T-helper 1 cell (primary cell): ENCODE results near the gene MSI2.

ENCODE experiments used
- DNase-seq, 5 donors: peaks; one replicate each; pipeline ENCODE4 v3.0.0-alpha.2; 2012 to 2020

MSI2 gene

DNA sequence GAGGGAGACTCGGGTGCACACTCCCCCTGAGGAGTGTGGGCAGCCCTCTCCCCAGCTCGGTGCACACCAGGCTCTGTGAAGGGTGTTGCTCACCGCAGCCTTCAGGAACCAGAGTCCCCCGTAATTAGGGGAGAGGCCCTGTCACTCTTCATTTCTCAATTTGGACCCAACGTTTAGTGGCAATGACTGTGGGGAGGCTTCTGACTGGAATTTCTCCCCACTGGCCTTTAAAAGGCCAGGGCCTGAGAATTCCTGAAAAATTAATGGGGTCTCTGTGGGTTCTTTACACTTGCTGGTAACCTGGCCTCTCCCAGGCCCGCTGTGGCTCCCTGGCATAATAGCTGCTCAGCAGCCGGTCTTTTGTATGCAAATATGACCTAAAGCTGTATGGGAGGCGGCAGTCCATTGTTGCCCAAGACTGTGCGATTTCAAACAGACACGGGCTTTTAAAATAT is 209.7 kb downstream of the MSI2 start:
- no peak for DNase-seq

DNA sequence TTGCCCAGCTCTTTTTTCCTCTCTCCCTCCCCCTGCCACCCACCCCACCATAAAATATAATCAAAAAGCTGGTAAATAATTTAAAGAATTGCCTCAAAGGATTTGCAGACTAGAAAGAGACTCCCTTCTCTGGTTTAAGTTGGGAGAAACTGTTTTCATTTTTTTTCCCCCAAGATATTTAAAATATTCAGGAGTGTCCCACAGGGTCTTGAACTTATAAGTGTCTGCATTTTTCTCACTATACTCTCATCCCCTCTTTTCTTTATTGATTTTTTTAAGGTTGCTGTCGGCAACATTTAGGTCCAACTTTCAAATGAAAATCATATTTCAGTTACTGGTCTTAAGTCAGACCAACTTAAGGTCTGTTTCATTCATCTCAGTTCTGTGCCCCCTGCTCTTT is 210.2 kb downstream of the MSI2 start:
- DNase-seq: no peak

DNA sequence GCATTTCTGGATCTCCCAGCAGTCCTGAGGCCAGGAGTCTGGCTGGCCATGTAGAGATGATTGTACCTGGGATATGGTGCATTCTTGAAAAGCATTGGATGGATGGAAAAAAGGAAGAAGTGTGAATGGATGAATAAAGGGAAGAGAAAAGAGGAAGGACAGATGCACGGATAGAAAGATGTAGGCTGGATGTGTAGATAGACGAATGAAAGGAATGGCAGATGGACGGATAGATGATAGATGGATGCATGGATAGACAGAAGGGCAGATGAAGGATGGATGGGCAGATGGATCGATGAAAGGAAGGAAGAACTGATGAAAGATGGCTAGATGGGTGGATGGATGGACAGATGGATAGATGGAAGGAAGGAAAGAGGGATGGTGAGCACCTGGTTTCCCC is 210.9 kb downstream of the MSI2 start:
- no peak for DNase-seq

DNA sequence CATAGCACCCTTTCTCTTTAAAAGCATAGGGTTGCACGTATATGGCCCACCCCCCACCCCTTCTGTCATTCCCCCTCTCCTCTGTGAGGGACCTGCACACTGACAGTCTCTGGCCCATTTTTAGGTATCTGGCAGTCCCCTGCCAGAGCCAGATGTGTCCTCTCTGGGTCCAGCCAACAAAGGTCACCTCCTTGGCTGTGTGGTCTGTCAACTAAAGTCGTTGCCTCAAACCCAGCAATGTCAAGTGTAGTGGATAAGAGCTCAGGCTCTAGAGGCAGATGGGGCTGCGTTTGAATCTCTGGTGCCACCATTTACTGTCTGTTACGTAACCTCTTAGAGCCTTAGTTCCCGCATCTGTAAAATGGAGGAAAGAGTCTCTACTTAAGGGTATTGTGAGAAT is 211.5 kb downstream of the MSI2 start:
- no peak for DNase-seq

DNA sequence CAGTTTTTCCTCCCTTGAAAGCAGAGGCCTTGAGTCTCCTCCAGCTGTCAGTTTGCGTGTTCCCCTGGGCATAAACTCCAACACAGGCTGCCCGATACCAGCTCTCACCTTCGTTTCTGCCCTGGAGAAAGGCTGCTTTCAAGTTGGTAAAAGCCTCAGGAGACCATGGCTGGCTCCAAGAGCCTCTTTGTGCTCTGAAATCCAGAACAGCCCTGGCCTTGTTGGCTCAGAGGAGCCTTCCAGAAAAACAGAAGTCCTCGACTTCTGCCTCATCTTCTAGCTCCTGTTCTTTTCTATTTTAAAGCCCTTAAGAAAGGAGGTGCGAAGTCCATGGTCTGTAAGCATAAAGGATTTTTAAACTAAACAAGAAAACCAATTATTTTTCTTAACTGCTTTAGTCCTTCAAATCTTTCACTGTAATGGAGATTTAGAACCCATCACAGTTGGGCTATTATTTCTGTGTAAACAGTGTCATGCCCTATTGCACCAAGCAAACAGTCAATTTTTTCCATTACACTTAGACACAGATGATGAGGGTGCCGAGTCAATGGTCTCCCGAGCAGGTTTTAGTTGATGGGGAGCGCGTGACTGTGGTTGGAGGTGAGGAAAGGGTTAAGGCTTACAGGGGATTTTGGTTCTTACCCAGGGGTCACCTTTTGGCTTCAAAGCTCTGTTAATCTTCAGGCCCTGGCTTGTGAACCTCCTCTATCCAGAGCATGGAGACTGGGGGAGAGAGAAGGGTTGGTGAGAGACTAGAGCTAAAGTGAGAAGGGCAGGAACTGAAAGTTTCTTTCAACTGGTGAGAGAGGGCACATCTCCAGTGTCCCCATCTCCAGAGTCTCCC is 212.8 kb downstream of the MSI2 start:
- DNase-seq: no peak

DNA sequence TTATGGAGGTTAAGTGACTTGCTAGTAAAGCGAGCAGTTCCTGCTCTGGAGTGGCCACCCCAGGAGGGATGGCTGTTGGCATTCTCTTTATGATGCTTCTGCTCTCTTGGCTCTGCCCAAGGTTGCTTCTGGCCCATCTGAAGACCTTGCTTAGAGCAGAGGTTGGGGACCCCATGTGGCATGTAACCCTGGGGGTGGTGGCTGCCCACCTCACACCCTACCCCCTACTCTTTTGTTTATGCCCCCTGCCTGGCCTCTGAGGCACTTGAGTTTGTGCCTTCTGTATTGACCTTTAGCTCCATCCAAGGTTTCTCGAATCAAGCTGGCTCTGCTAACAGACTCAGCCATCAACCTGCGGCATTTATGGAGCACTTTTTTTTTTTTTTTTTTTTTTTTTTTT is 214.6 kb downstream of the MSI2 start:
- no peak for DNase-seq

DNA sequence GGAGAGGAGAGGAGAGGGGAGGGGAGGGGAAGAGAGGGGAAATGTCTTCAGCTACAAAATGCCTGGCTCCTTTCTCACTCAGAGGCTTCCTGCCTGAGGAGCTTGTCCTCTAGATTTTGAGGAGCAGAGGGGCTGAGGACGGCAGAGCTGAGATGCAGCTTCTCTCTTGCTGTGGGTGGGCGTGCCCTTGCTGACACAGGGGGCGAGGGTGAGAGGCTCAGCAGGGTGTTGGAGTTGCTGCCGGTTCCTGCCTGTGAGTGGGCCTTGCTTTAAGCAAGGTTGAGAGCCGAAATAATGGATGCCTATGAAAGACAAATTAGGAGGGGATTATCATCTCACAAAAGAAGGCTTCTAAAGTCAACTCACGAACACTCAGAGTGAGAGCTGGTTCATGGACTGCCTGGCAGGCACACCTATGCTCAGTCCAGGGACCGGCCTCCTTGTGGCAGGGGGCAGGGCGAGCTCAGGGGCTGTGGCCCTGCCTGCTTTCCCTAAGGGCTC is 215.6 kb downstream of the MSI2 start:
- no peak for DNase-seq

DNA sequence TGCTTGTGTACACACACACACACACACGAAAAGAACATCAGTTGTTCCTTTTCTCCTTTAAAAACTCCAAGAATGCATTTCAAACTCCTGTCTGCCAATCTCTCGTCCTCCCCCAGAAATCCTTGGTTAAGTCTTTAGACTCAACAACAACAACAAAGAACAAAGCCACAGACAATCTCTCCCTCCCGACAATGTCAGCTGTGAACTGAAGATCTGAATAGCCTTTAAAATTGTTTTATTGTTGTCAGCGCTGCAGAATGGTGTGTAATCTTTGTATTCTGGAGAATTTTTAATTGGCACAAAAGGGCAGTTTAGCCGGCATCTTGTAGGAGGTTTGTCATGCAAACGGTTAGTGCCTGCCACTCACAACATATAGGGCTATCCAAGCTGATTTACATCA is 219.5 kb downstream of the MSI2 start:
- no peak for DNase-seq

DNA sequence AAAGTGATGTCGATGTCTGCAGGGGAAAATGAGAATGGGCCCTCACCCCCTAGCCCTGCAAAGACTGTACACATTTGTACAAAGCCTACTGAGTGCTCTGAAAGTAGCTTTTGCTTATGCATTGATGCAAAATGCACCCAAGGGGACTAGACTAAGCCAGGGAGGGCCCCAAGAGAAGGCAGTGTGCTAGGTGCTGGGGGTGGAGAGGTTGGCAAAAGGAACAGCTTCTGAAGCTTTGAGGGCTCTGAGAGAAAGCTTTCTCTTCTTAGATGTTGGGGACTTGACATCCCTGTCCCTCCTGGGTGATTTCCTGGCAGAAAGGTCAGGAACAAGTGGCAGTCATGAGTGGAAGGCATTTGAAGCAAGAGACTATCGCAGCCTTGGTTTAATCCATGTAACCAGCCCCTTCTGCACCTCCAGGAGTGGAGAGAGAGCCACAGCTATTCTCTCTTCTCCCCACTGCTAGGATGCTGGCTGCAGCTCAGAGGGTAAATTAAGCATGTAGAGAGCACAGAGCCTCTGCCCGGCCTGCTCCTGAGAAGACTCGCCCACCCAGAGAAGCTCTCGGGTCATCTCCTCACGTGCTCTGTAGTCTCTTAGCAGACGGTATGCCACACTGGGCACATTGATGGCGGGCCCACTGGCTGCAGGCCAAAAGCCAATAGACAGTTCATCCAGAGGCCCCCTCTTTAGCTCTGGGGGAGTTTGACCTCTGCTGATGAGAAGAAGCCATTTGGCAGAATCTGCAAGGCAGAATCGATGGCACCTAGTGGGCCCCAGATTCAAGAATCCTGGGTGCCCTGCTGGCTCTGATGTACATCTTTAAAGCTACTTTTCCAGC is 221.4 kb downstream of the MSI2 start:
- no peak for DNase-seq

DNA sequence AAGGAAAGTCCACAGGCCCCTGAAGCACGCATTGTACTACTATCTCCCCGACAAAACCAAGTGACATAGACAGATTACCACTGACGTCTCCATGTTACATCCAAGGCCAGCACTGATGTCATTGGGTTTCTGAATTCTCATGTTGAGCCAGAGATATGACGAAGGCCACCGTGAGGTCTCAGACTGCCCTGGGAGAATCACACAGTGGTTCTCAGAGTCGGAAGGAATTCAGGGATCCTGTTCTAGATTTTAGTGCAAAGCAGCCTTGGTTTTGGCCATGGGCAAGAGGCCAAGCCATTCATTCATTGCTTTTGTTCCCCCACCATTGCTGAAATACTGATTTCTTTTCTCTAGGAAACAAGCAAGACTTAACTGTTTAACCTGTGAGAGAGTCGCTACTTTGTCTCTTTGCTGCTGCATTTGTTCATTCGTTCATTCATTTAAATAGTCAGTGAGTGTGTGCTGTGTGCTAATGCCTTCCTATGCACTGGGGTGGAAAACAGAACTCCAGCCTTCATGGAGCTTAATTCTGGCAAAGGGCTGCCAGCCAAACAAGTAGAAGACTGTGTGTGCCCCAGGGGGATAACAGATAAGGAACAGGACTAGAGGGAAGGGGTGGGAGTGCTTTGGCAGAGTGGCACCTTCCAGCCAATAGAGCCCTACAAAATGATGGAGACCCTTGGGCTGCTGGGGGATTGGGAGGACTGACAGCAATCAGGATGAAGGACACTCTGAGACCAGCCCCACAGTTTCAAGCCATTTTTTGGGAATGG is 222.3 kb downstream of the MSI2 start:
- no peak for DNase-seq

DNA sequence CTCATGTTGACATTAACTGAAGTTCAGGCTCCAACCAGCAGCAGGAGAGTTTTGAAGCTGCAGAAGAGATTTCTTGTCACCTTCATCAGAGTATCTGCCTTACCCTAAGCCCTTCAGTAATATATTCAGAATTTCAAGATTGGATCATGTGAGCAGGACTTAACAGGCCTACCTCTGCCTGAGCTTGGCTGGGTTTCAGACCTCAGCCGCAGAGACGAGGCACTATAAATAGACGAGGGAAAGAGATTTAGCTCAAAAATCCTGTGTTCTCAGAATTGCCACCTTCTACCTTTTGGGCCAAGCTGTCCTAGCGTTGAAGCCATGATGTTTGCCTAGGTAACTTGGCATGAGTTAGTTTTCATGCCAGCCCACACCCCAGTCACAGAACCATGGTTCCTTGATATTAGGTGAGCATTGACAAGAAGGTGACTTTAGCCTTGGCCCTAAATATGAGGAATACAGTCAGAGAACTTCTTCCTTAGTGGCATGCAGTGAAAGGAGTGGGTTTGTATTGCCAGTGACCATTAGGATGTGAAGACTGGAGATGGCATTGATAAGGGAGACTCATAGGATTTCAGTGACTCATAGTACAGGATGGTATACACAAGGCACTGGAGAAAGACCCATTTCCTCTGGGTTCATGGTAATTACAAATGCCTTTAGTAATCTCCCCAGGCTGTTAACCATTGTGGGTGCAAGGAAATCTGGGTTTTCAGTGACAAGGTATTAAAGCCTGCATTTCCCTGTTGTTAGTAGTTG is 224.3 kb downstream of the MSI2 start:
- DNase-seq: no peak

DNA sequence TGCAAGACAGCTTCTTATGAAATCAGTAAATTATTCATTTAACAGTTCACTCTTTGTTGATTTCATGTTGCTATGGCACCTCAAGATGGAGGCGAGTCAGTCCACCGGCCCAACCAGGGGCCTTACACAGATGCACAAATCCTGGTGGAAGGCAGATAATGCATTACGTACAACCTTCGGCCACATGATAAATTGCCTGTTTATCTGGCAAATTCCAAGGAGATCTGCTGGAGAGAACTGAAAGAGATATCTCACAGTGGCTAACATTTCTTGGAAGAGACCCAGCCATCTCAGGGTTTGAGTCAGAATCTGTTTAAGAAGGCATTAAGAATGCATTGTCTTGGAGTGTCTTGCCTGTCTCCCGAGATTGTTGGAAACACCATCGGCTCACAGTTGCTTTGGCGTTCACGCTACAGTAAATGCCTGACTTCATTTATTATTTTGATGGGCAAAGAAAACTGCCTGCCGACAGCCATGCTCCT is 225.6 kb downstream of the MSI2 start:
- DNase-seq: no peak

DNA sequence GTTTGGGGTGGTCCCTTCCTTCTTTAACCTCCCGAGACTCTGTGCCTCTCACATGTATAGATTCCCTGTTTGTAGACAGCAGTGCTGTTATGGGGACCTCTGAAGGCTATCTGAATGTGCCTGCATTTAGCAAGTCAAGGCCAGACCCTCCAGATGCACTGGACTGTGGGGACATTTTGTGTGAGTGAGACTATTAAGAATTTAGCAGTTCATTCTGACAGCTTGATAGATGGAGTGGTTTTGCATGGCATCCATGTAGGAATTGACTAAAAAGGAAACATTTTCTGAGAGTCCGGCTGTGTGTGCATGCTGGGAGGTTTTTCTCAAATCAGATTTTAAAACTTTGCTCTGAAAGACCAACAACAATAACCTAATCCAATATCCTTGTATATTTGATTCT is 226.3 kb downstream of the MSI2 start:
- no peak for DNase-seq

DNA sequence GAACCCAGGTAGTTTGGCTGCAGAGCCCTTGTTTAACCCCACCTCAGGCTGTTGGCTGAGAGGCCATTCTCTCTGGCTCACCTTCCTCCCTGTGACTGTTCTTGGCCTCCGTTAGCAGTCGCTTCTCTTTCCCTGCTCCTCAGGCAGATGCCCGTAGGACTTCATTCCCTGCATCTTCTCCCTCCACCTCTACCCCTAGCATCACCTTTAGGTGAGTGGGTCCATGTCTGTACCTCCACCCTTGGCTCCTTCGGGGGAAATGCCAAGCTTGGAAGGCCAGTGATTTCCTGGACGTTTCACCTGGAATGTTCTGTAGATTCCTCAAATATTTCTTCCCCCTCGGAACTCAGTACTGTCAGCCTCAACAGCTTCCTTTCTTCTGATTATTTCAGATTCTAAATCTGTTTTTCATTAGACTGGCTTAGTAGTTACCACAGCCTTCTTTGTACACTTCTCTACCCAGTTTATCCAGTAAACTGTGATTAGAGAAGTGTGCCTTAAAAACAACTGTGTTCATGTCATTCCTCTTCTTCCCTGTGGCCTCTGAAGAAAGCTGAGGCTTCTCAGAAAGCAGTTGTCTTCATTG is 227.9 kb downstream of the MSI2 start:
- DNase-seq: no peak

DNA sequence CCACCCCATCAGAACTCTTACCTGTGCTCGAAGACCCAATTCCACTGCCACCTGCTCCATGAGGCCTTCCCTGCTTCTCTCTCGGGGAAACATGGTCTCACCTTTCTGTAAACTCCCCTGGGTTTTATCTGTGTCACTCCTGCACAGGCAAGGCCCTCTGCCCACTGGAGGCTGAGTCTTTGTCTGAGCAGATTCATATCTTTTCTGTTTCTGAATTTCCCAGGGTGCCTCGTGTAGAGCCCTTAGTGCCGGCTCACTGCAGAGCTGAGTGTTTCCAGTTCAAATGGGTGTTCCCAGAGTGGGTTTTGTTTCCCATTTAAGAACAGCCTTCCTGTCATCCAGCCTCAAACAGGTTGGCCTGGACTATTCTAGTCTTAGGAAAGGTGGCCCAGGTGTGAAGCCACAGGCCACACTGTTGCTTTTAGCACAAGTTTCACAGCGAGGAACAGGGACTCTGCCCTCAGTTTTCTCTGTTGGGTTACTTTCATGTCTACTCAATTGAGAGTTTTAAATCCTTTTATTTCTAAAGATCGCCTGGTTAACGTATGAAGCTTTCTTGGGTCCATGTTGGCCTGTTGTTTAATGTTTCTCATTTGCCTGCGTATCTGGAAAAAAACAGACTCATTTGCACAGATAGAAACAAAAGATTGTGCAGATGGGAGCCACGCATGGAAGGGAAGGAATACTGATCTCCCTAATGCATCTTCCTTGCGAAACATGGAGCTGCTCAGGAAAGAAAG is 228.7 kb downstream of the MSI2 start:
- DNase-seq: no peak

DNA sequence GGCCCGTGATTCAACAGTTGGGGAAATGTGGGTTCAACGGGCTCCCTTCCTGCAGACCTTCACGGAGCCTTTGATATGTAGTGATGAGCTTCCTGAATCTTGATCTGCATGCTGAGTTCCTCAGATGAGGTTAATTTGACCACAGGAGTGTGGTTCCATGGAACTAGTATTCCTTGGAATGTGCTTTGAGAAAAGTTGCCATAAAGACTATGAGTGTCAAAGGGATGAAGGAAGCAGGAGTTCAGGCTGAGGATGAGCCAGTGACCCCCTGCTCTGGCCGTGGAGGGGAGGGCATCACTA is 229.2 kb downstream of the MSI2 start:
- DNase-seq: no peak

DNA sequence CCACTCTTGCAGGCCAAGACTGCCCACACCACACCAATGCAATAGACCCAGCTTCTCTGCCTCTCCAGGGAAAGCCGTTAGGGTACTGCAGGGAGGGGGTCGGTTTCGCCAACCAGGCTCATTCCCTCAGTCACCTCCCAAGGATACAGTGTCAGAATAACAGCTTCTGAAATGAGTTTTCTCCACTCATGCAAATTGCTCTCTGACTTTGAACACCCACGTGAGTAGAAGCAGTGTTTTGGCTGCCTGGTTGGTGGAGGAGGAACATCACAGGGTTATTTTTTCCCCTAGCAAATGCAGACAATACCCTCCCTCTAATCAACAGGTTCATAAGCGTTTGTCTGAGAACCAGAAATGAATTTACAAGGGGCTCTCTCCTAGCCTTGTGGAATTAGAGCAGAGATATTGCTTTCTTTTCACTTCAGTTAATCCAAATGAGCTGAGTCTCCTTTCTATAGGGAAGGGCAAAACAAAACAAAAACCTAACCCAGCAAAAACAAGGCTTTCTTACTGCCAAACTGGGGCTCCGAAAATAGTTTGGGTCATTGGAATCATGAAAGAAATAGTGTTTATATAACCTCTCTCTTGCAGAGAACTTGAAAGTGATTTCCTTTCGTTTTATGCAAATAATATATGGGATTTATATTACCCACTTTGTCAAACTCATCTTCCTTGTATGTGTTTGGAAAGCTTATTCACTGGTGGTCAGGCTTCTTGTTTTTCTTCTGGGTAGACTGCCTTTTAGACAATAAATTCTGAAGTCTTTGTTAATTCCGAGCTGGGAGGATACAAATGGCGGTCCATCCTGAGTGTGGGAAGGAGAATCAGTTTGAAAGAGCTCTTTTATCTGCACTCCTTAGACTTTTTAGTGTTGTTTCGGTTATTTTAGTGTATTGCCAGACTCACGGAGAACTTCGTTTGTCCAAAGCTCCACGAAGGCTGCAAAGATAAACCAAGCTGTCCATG is 229.9 kb downstream of the MSI2 start:
- no peak for DNase-seq

DNA sequence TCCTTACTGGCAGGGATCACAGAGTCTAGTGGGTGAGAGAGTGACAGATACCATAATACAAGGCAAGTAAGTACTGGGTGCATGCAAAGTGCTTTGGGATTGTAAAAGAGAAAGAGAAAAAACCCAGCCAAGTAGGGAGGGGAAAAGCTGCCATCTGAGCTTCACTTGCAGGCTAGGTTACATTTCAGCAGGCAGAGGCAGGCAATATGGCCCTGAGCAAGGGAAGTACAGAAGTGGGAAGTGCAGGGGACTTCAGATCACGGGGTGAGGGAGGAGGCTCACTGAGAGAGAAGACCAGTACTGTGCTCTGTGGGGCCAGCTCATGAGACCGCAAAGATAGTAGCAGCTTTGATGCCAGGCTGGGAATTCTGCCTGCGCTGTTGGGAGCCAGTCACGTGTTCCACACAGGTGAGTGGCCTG is 230.6 kb downstream of the MSI2 start:
- DNase-seq: no peak

DNA sequence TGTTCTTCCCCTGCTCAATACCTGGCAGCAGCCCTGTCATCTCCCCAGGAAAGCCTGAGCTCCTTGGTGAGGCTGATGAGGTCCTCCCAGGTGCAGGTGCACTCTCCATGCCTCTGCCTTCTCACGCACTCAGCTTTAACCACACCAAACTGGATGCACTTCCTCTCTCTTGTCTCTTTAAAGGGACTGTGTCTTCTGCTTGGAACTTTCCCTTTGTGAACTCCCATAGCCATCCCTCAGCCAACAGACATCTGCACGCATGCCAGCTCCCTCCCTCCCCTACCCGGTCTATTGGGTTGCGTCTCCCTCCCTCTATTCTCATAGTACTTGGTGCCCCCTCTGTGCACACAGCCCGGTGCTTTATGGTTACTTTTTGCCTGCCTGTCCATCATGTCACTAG is 231.2 kb downstream of the MSI2 start:
- no peak for DNase-seq

DNA sequence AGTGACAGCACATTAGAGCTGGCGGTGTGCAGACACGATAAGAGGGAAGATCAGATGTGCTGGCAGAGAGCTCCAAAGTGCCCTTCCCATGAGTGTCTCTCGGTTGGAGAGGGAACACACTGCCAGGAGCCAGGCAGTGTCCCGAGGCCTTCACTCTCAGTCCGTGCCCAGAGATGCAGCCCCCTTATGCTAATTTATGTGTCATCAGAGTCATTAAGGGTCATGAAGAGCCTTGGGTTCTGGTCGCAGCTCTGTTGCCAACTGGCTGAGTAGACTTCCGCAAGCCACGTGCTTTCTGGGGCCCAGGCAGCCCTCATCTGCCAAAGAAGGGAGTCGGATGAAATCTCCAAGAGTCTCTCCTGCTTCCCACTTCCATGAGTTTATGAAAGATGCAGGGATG is 232.5 kb downstream of the MSI2 start:
- DNase-seq: no peak
